SU-DHL-6 (cell line): ENCODE measurements around the gene ARHGAP40.

Experiments used
- H2AFZ ChIP-seq: fragments of 200-600 bp; sonication (generic); 2 replicates; pipeline ENCODE4 v1.6.1; 2014; ENCODE audit warnings: low read depth, mild to moderate bottlenecking, moderate library complexity, mixed read lengths, antibody characterized with exemption, low read length; ENCODE audit not compliant: severe bottlenecking
- H3F3A ChIP-seq: fragments of 200-600 bp; shearing (Covaris generic); 2 replicates; pipeline ENCODE4 v1.6.0; 2016; ENCODE audit warnings: antibody characterized with exemption, mild to moderate bottlenecking; ENCODE audit not compliant: insufficient read depth
- H3K27ac ChIP-seq: fragments of 200-600 bp; sonication (generic); 2 replicates; pipeline ENCODE4 v1.5.1; 2016; ENCODE audit warnings: low read depth, mild to moderate bottlenecking, low read length, moderate library complexity, mixed read lengths
- H3K27me3 ChIP-seq: fragments of 200-600 bp; sonication (generic), shearing (Covaris generic); 2 replicates; pipeline ENCODE4 v1.6.0; 2014; ENCODE audit warnings: mild to moderate bottlenecking, low read length
- H3K36me3 ChIP-seq: fragments of 200-600 bp; sonication (generic); 2 replicates; pipeline ENCODE4 v1.6.1; 2014; ENCODE audit warnings: mild to moderate bottlenecking, low read length, mixed read lengths
- H3K4me2 ChIP-seq: fragments of 300-600, 200-600 bp; shearing (Covaris generic), sonication (generic); 2 replicates; pipeline ENCODE4 v1.6.0; 2014; ENCODE audit warnings: low read length, low read depth, mild to moderate bottlenecking; ENCODE audit not compliant: poor library complexity, severe bottlenecking
- H3K4me3 ChIP-seq: fragments of 200-600 bp; sonication (generic); 2 replicates; pipeline ENCODE4 v1.5.1; 2014; ENCODE audit warnings: antibody characterized with exemption, low read length, mild to moderate bottlenecking, mixed read lengths; ENCODE audit not compliant: insufficient read depth, poor library complexity, severe bottlenecking
- H3K79me2 ChIP-seq: fragments of 200-600 bp; sonication (generic); 2 replicates; pipeline ENCODE4 v1.6.1; 2014; ENCODE audit warnings: mild to moderate bottlenecking, low read length, moderate library complexity; ENCODE audit not compliant: insufficient read depth
- H3K9ac ChIP-seq: fragments of 200-600 bp; sonication (generic); 2 replicates; pipeline ENCODE4 v1.7.0; 2014; ENCODE audit warnings: mild to moderate bottlenecking, low read length
- H3K9me2 ChIP-seq: fragments of 200-600 bp; sonication (generic); replicated peaks from 2 replicates; pipeline ENCODE4 v1.6.1; 2014; ENCODE audit warnings: low read length; ENCODE audit not compliant: insufficient read depth
- H3K9me3 ChIP-seq: fragments of 200-600 bp; sonication (generic); 2 replicates; pipeline ENCODE4 v1.6.1; 2014; ENCODE audit warnings: low read length, mixed read lengths; ENCODE audit not compliant: insufficient read depth
- H4K20me1 ChIP-seq: fragments of 200-600 bp; sonication (generic); 2 replicates; pipeline ENCODE4 v1.6.1; 2014; ENCODE audit warnings: low read depth, mild to moderate bottlenecking, antibody characterized with exemption, low read length, moderate library complexity, mixed read lengths
- CTCF ChIP-seq: fragments of 200-600 bp; sonication (generic); IDR thresholded peaks from one replicate; pipeline ENCODE4 v1.5.1; 2017; ENCODE audit warnings: antibody characterized with exemption, mild to moderate bottlenecking, low read length, moderate library complexity; ENCODE audit not compliant: insufficient read depth, poor library complexity, severe bottlenecking
- EZH2phosphoT487 ChIP-seq: fragments of 200-600 bp; sonication (generic), shearing (Covaris generic); conservative IDR thresholded peaks from 2 replicates; pipeline ENCODE4 v1.6.1; 2018; ENCODE audit warnings: mild to moderate bottlenecking, antibody characterized with exemption, low read length, moderate library complexity, mixed read lengths

Gene ARHGAP40

GRCh38 chr20:38626921-38627659 is 25.5 kb downstream of the ARHGAP40 start:
- H3K36me3 ChIP-seq = no peaks in the 10 kb centered on the region
- H3K79me2 ChIP-seq = no peaks in the 10 kb centered on the region

DNA sequence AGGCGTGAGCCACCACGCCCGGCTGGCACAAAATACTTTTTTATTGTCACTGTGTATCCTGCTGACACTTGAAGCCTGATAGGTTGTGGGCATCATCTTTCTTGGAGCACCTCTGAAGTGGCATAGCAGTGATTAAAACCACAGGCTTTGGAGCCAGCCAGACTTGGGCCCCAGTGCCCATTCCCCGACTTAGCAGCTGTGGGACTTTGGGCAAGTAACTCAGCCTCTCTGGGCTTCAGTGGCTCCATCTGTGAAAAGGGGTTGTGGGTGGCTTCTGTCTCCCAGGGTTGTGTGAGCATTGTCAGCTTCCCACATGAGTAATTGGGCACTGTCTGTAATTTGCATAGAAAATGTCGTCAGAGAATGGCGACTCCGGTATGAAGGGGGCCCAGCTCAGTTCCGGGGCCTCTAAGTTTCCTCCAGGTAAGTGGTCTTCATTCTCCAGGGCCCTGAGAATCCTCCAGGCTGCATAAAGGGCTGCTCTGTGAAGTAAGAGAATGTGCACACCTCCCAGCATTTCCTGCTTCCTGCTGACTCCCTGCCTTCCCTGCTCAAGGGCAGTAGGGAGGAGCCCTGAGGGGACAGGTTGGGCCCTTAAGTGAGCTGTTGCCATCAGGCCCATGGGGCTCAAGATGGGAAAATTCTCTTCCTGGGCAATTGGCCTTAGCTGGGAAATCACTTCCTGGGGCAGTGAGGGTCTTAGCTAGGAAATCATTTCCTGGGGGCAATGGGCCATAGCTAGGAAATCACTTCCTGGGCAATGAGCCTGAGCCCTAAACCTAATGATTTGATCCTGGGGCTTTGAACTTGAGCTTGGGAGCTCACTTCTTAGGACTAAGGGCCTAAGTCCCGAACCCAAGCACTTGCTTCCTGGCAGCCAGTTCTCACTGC is 27.2 kb downstream of the ARHGAP40 start:
- Histone ChIP-seq H3K36me3 (no peaks in the 10 kb centered on the region), H3K79me2 (no peaks in the 10 kb centered on the region), H3K9me2 (no peaks in the 10 kb centered on the region), H3K4me3 (no peak overlapping the region), H4K20me1 (no peaks in the 10 kb centered on the region), H3F3A (no peaks in the 10 kb centered on the region), H3K4me2 (no peak overlapping the region), H3K27me3 (no peaks in the 10 kb centered on the region), H3K27ac (no peak overlapping the region), H3K9me3 (no peaks in the 10 kb centered on the region), H2AFZ (peak overlapping the region; percentile 36), H3K9ac (no peak overlapping the region)
- TF ChIP-seq EZH2phosphoT487 = no peak
- TF ChIP-seq CTCF = no peak

More at GRCh38 chr20:38626921-38627659, 25.5 kb downstream of the ARHGAP40 start:
- no peak overlapping the region for H3K27ac ChIP-seq
- no peak overlapping the region for H3K9ac ChIP-seq
- no peaks in the 10 kb centered on the region for H3F3A ChIP-seq
- H3K27me3 ChIP-seq = no peaks in the 10 kb centered on the region
- TF ChIP-seq CTCF (no peak), EZH2phosphoT487 (no peak)
- H3K9me3 ChIP-seq = no peaks in the 10 kb centered on the region
- no peak overlapping the region for H3K4me2 ChIP-seq
- no peak overlapping the region for H2AFZ ChIP-seq
- no peak overlapping the region for H3K4me3 ChIP-seq
- no peaks in the 10 kb centered on the region for H3K9me2 ChIP-seq
- no peaks in the 10 kb centered on the region for H4K20me1 ChIP-seq

GRCh38 chr20:38629979-38630378 is 28.4 kb downstream of the ARHGAP40 start:
- Histone ChIP-seq H3K9me3 (no peaks in the 10 kb centered on the region), H2AFZ (no peak overlapping the region), H3K9ac (no peak overlapping the region), H3K4me2 (no peak overlapping the region), H3K27ac (no peak overlapping the region), H3K36me3 (no peaks in the 10 kb centered on the region), H3K27me3 (no peaks in the 10 kb centered on the region), H3K9me2 (no peaks in the 10 kb centered on the region), H3F3A (no peaks in the 10 kb centered on the region), H3K79me2 (no peaks in the 10 kb centered on the region), H4K20me1 (no peaks in the 10 kb centered on the region), H3K4me3 (no peak overlapping the region)
- no peak for TF ChIP-seq CTCF
- no peak for TF ChIP-seq EZH2phosphoT487
